ENCODE results near the gene P3H3. TPM values are rescaled to one million over a fixed set of nuclear protein-coding genes. Genes with fewer than 3 reads are reported as not detected.

The P3H3 gene
- total RNA-seq, 4 donors from 2014 or later: 0.66 to 4.7 (median 1.5) TPM

DNA sequence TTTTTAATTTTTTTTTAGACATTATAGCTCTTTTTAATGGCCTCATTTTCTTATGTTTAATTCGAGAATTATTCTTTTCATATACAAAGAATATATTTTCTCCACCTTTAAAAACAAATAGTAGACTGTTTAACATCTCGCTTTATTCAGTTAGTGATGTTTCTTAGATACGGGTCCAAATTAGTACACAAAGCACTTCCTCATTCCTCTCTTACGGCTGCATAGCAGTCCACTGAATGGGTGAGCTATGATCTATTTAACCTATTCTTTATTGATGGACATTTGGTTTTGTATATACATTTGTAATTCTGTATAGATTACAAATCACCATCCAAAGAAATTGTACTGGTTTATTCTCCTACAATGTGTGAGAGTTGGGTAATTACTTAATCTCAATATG, 14.8 kb upstream of the P3H3 start:
- DNase-seq: no peak
- Histone ChIP-seq H3K4me1 (no peaks in the 10 kb centered on the region), H3K27me3 (no peaks in the 10 kb centered on the region), H3K9me3 (no peaks in the 10 kb centered on the region), H3K4me3 (no peak overlapping the region), H3K27ac (no peak overlapping the region), H3K36me3 (no peaks in the 10 kb centered on the region)
- no peak for ATAC-seq
- intact Hi-C loops (cut with DNase I; ENCODE audit: low total_unique reads) (no loop called here), in situ Hi-C loops (cut with MboI; ENCODE audit: low sequenced_read_pairs in 4 of 4) (no loop called here)
- TF ChIP-seq POLR2A (IDR thresholded peaks at IDR 0.05) (no peak), CTCF (IDR thresholded peaks at IDR 0.05 in 4 of 5, conservative IDR thresholded peaks at IDR 0.05 in 1 of 5) (no peak)

DNA sequence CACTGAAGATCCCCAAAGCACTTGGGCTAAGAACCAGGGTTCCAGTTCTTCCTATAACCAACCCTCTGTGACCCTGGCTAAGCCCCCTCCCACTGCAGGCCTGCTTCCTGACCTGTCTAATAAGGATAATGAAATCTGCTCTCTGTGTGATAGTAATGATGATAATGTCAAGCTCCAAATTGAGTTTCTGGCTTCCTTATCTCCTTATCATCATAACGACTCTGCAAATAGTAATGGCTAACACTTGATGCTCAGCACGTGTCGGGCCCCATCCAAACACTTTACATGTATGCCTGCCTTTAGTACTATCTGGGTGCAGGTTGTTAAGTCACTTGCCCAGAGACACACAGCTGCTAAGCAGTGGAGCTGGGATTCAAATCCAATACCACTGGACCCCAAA, 11.6 kb upstream of the P3H3 start:
- intact Hi-C loops (cut with DNase I; ENCODE audit: low total_unique reads) (no loop called here), in situ Hi-C loops (cut with MboI; ENCODE audit: low sequenced_read_pairs in 4 of 4) (no loop called here)
- H3K36me3 ChIP-seq: no peaks in the 10 kb centered on the region
- no peak overlapping the region for H3K4me3 ChIP-seq
- no peak for ATAC-seq
- DNase-seq: no peak
- no peaks in the 10 kb centered on the region for H3K9me3 ChIP-seq
- peaks cover 0 to 4% (median 0%) of the 10 kb centered on the region in 3 donors for H3K27me3 ChIP-seq
- TF ChIP-seq CTCF (IDR thresholded peaks at IDR 0.05 in 4 of 5, conservative IDR thresholded peaks at IDR 0.05 in 1 of 5) (no peak), POLR2A (IDR thresholded peaks at IDR 0.05) (no peak)
- no peak overlapping the region for H3K27ac ChIP-seq
- H3K4me1 ChIP-seq: no peaks in the 10 kb centered on the region

- Histone ChIP-seq H3K27ac (no peak overlapping the region), H3K9me3 (no peaks in the 10 kb centered on the region), H3K36me3 (no peaks in the 10 kb centered on the region), H3K4me1 (no peaks in the 10 kb centered on the region), H3K4me3 (no peak overlapping the region), H3K27me3 (peaks cover 3 to 9% (median 4%) of the 10 kb centered on the region in 3 donors)
- intact Hi-C loops (cut with DNase I; ENCODE audit: low total_unique reads) (no loop called here), in situ Hi-C loops (cut with MboI; ENCODE audit: low sequenced_read_pairs in 4 of 4) (no loop called here)
- no peak for ATAC-seq
- TF ChIP-seq CTCF (IDR thresholded peaks at IDR 0.05 in 4 of 5, conservative IDR thresholded peaks at IDR 0.05 in 1 of 5): no peak
- no peak for TF ChIP-seq POLR2A (IDR thresholded peaks at IDR 0.05)
- no peak for DNase-seq
Measured at GRCh38 chr12:6817098-6817497, 11.1 kb upstream of the P3H3 start.

DNA sequence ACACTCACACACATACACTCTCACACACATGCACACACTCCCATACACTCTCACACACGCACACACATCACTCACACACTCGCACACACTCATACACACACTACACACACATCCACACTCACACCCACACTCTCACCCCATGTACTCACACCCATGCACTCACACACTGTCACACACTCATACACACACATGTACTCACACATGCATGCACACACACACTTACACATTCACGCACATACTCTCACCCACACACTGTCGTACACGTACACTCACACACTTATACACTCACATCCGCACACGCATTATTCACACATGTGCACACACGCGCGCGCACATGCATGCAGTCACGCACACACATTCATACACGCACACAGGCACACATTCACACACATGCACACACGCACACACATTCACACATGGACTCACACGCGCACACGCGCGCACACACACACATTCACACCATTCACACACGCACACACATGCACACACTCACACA, 10.5 kb upstream of the P3H3 start:
- DNase-seq: no peak
- no peak overlapping the region for H3K27ac ChIP-seq
- no peaks in the 10 kb centered on the region for H3K4me1 ChIP-seq
- no peak overlapping the region for H3K4me3 ChIP-seq
- peaks cover 5 to 15% (median 10%) of the 10 kb centered on the region in 3 donors for H3K27me3 ChIP-seq
- intact Hi-C loops (cut with DNase I; ENCODE audit: low total_unique reads): no loop called here
- ATAC-seq: no peak
- no peaks in the 10 kb centered on the region for H3K9me3 ChIP-seq
- H3K36me3 ChIP-seq: no peaks in the 10 kb centered on the region
- in situ Hi-C loops (cut with MboI; ENCODE audit: low sequenced_read_pairs in 4 of 4): no loop called here
- TF ChIP-seq POLR2A (IDR thresholded peaks at IDR 0.05): no peak
- TF ChIP-seq CTCF (IDR thresholded peaks at IDR 0.05 in 4 of 5, conservative IDR thresholded peaks at IDR 0.05 in 1 of 5): no peak

- ATAC-seq (no peak), DNase-seq (no peak)
- no peaks in the 10 kb centered on the region for H3K4me1 ChIP-seq
- no peak overlapping the region for H3K27ac ChIP-seq
- in situ Hi-C loops (cut with MboI; ENCODE audit: low sequenced_read_pairs in 4 of 4) (no loop called here), intact Hi-C loops (cut with DNase I; ENCODE audit: low total_unique reads) (no loop called here)
- no peak overlapping the region for H3K4me3 ChIP-seq
- H3K36me3 ChIP-seq: no peaks in the 10 kb centered on the region
- H3K27me3 ChIP-seq: peaks cover 9 to 18% (median 11%) of the 10 kb centered on the region in 3 donors
- TF ChIP-seq CTCF (IDR thresholded peaks at IDR 0.05 in 4 of 5, conservative IDR thresholded peaks at IDR 0.05 in 1 of 5) (no peak), POLR2A (IDR thresholded peaks at IDR 0.05) (no peak)
- no peaks in the 10 kb centered on the region for H3K9me3 ChIP-seq
Measured at GRCh38 chr12:6818222-6818621, 10.0 kb upstream of the P3H3 start.
